SKM-1 (cell line): Measurements from ENCODE around the gene FASTKD1.
A peak's percentile ranks its signal among the peaks of the same experiment; 100 is the strongest.
"Not testable (repeated sequence)": the region's sequence is repeated elsewhere in the genome, so short reads cannot be mapped to it uniquely, and the experiment has no call there.

Experiments used
- DNase-seq: peaks from one replicate; lab custom pipeline; 2025; ENCODE audit not compliant: unreplicated experiment; lab: John Stamatoyannopoulos, UW

FASTKD1 gene

GRCh38 chr2:169572189-169572588, 1.5 kb downstream of the FASTKD1 start:
- DNase-seq: no peak

GRCh38 chr2:169571571-169571970, 2.1 kb downstream of the FASTKD1 start:
- no peak for DNase-seq

GRCh38 chr2:169570752-169571151, 2.9 kb downstream of the FASTKD1 start:
- not testable (repeated sequence) for DNase-seq

GRCh38 chr2:169569948-169570347, 3.7 kb downstream of the FASTKD1 start:
- DNase-seq: no peak

- no peak for DNase-seq
These were observed 8.0 kb downstream of the FASTKD1 start for GRCh38 chr2:169565686-169566085.

GRCh38 chr2:169562519-169562918, 11.1 kb downstream of the FASTKD1 start:
- no peak for DNase-seq

GRCh38 chr2:169562084-169562483, 11.6 kb downstream of the FASTKD1 start:
- DNase-seq: not testable (repeated sequence)

GRCh38 chr2:169561364-169561763, 12.3 kb downstream of the FASTKD1 start:
- DNase-seq: no peak

GRCh38 chr2:169546756-169547155, 26.9 kb downstream of the FASTKD1 start:
- DNase-seq: no peak

- no peak for DNase-seq
These were observed 31.2 kb downstream of the FASTKD1 start for GRCh38 chr2:169542433-169542832.

GRCh38 chr2:169540146-169540545, 33.5 kb downstream of the FASTKD1 start:
- no peak for DNase-seq

GRCh38 chr2:169539460-169539859, 34.2 kb downstream of the FASTKD1 start:
- not testable (repeated sequence) for DNase-seq

- DNase-seq: peak; percentile 24
These were observed 45.4 kb downstream of the FASTKD1 start for GRCh38 chr2:169528271-169528701.

GRCh38 chr2:169526451-169526850, 47.2 kb downstream of the FASTKD1 start:
- no peak for DNase-seq

- DNase-seq: no peak
These were observed 48.2 kb downstream of the FASTKD1 start for GRCh38 chr2:169525434-169525833.

GRCh38 chr2:169523681-169524080, 50.0 kb downstream of the FASTKD1 start:
- DNase-seq: no peak

- no peak for DNase-seq
These were observed 52.8 kb downstream of the FASTKD1 start for GRCh38 chr2:169520896-169521295.

- DNase-seq: not testable (repeated sequence)
These were observed 57.1 kb downstream of the FASTKD1 start for GRCh38 chr2:169516488-169516995.

GRCh38 chr2:169514758-169515157, 58.9 kb downstream of the FASTKD1 start:
- DNase-seq: not testable (repeated sequence)

- DNase-seq: no peak
These were observed 59.7 kb downstream of the FASTKD1 start for GRCh38 chr2:169513926-169514325.

- DNase-seq: no peak
These were observed 60.6 kb downstream of the FASTKD1 start for GRCh38 chr2:169513094-169513493.

- DNase-seq: no peak
These were observed 61.1 kb downstream of the FASTKD1 start for GRCh38 chr2:169512525-169512924.

- no peak for DNase-seq
These were observed 61.8 kb downstream of the FASTKD1 start for GRCh38 chr2:169511818-169512217.
